ENCODE results near the gene CGNL1. TPM values are rescaled to one million over a fixed set of nuclear protein-coding genes. Genes with fewer than 3 reads are reported as not detected.

Gene CGNL1
- total and polyA plus RNA-seq, 7 donors, result 0.69 to 7.2 (median 2.4) TPM

DNA sequence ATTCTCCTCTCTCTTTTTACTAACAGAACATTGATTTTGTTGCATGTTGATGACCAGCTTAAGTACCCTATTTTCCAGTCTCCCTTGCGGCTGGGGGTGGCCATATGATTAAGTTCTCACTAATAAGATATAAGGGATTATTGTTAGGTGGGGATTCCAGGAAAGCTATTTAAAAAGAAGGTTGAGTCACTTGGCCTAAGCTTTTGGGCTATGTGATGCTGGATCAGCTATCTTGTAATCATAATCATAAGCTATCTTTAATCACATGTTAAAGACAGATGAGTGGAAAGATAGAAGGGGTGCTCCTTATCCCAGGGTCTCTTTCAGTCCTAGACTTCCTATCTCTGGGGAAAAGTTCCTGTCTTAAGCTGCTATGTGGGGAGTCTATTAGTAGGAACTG, 59.9 kb downstream of the CGNL1 start:
- no peaks in the 10 kb centered on the region for H3K36me3 ChIP-seq
- no peaks in the 10 kb centered on the region for H3K9me3 ChIP-seq
- H3K27me3 ChIP-seq, result no peaks in the 10 kb centered on the region
- no peak overlapping the region for H3K27ac ChIP-seq
- no peak for DNase-seq
- H3K4me1 ChIP-seq, result no peaks in the 10 kb centered on the region
- TF ChIP-seq, protein P1, sequence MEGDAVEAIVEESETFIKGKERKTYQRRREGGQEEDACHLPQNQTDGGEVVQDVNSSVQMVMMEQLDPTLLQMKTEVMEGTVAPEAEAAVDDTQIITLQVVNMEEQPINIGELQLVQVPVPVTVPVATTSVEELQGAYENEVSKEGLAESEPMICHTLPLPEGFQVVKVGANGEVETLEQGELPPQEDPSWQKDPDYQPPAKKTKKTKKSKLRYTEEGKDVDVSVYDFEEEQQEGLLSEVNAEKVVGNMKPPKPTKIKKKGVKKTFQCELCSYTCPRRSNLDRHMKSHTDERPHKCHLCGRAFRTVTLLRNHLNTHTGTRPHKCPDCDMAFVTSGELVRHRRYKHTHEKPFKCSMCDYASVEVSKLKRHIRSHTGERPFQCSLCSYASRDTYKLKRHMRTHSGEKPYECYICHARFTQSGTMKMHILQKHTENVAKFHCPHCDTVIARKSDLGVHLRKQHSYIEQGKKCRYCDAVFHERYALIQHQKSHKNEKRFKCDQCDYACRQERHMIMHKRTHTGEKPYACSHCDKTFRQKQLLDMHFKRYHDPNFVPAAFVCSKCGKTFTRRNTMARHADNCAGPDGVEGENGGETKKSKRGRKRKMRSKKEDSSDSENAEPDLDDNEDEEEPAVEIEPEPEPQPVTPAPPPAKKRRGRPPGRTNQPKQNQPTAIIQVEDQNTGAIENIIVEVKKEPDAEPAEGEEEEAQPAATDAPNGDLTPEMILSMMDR (IDR thresholded peaks at IDR 0.05), result no peak
- TF ChIP-seq POLR2A (IDR thresholded peaks at IDR 0.05) (no peak), EP300 (IDR thresholded peaks at IDR 0.05) (no peak), POLR2AphosphoS5 (IDR thresholded peaks at IDR 0.05) (no peak)
- WGBS, 2 donors, result 88 to 90% methylated on average over 1 of the region's 1 CpG
- H3K4me3 ChIP-seq, result no peak overlapping the region
- intact Hi-C loops (cut with DNase I), result no loop called here

DNA sequence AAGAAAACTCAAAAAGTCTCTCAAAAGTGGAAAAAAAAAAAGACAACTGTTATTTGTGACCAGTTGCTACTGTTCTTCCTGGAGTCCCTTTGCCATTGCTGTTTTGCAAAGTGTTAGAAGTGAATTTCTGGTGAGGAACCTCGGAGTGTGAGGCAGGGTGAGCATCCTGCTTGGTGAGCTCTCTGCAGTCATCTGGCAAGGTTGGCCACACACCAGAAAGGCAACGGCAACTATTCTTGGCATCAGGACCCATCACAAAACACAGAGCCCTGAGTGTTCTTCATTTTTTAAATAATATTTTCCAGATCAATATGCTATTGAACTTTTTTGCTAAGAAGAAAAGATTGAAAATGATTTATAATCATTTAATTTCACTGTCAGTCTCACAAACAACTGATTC, 60.7 kb downstream of the CGNL1 start:
- Histone ChIP-seq H3K4me1 (no peaks in the 10 kb centered on the region), H3K27me3 (no peaks in the 10 kb centered on the region), H3K9me3 (no peaks in the 10 kb centered on the region), H3K27ac (no peak overlapping the region), H3K4me3 (no peak overlapping the region), H3K36me3 (no peaks in the 10 kb centered on the region)
- no peak for TF ChIP-seq EP300 (IDR thresholded peaks at IDR 0.05)
- no peak for TF ChIP-seq POLR2A (IDR thresholded peaks at IDR 0.05)
- TF ChIP-seq POLR2AphosphoS5 (IDR thresholded peaks at IDR 0.05), result no peak
- TF ChIP-seq, protein P1 (IDR thresholded peaks at IDR 0.05), result no peak
- 69 to 84% methylated on average over 2 of the region's 2 CpGs for WGBS, 2 donors
- DNase-seq, result no peak
- intact Hi-C loops (cut with DNase I), result no loop called here

DNA sequence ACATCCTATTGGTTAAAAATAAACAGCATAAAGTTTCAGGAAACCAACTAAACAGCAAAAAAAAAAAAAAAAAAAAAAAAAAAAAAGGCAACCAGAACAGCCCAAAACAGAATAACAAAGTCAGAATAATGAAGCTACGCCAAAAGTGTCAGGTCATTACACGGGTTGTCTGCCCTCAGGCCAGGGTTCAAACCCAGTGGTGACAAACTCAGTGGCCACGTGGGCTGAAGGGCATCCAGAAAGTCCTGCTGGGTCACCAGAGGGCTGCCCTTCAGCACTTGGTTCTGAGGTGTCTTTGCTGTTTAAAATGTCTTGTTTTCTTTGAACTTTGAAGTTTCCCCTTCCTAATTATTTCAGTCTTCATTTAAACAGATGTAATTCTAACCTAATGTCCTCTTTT, 61.3 kb downstream of the CGNL1 start:
- TF ChIP-seq POLR2A (IDR thresholded peaks at IDR 0.05) (no peak), POLR2AphosphoS5 (IDR thresholded peaks at IDR 0.05) (no peak), EP300 (IDR thresholded peaks at IDR 0.05) (no peak)
- TF ChIP-seq, protein P1 (IDR thresholded peaks at IDR 0.05), result no peak
- H3K27me3 ChIP-seq, result no peaks in the 10 kb centered on the region
- intact Hi-C loops (cut with DNase I), result no loop called here
- no peaks in the 10 kb centered on the region for H3K4me1 ChIP-seq
- H3K9me3 ChIP-seq, result no peaks in the 10 kb centered on the region
- 86 to 87% methylated on average over 3 of the region's 3 CpGs for WGBS, 2 donors
- no peaks in the 10 kb centered on the region for H3K36me3 ChIP-seq
- no peak overlapping the region for H3K4me3 ChIP-seq
- H3K27ac ChIP-seq, result no peak overlapping the region
- DNase-seq, result no peak

DNA sequence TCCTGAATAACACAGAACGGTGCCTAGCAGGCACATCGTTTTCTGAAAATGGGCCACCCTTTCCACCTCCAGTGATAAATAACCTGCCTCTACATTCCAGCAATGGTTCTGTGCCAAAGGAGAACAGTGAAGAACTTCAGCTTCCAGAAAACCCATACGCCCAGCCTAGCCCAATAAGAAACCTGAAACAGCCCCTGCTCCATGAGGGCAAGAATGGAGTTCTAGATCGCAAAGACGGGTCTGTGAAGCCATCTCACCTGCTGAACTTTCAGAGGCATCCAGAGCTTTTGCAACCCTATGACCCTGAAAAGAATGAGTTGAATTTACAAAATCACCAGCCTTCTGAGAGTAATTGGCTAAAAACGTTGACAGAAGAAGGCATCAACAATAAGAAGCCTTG, 61.9 kb downstream of the CGNL1 start:
- TF ChIP-seq POLR2A (IDR thresholded peaks at IDR 0.05) (no peak), EP300 (IDR thresholded peaks at IDR 0.05) (no peak), POLR2AphosphoS5 (IDR thresholded peaks at IDR 0.05) (no peak)
- TF ChIP-seq, protein P1 (IDR thresholded peaks at IDR 0.05), result no peak
- H3K27me3 ChIP-seq, result no peaks in the 10 kb centered on the region
- WGBS, 2 donors, result 92 to 93% methylated on average over 6 of the region's 6 CpGs
- H3K27ac ChIP-seq, result no peak overlapping the region
- no peaks in the 10 kb centered on the region for H3K36me3 ChIP-seq
- no peaks in the 10 kb centered on the region for H3K9me3 ChIP-seq
- no peak overlapping the region for H3K4me3 ChIP-seq
- intact Hi-C loops (cut with DNase I), result no loop called here
- H3K4me1 ChIP-seq, result no peaks in the 10 kb centered on the region
- no peak for DNase-seq
